Subcutaneous abdominal adipose tissue (tissue), 5 donors: Measurements from ENCODE around the gene IZUMO4.

Source experiments
- H3K27ac ChIP-seq: one replicate; pipeline ENCODE4 v1.7.0; 2013; ENCODE audit warnings: low read depth, mild to moderate bottlenecking, inconsistent platforms, low read length, moderate library complexity
- H3K27me3 ChIP-seq, 5 donors: one replicate each; pipeline ENCODE4 v1.7.0; 2013; ENCODE audit warnings: low read length in 5 of 5, inconsistent platforms in 1 of 5; ENCODE audit not compliant: control insufficient read depth in 5 of 5, insufficient read depth in 4 of 5
- H3K36me3 ChIP-seq, 5 donors: one replicate each; pipeline ENCODE4 v1.7.0; 2013; ENCODE audit warnings: low read length in 5 of 5; ENCODE audit not compliant: control insufficient read depth in 5 of 5, insufficient read depth in 5 of 5
- H3K4me1 ChIP-seq, 5 donors: one replicate each; pipeline ENCODE4 v1.7.0; 2013; ENCODE audit warnings: low read length in 5 of 5, mild to moderate bottlenecking in 3 of 5, moderate library complexity in 1 of 5; ENCODE audit not compliant: control insufficient read depth in 5 of 5, insufficient read depth in 5 of 5
- H3K4me3 ChIP-seq, 5 donors: one replicate each; pipeline ENCODE4 v1.7.0; 2013; ENCODE audit warnings: low read length in 5 of 5, low read depth in 1 of 5
- H3K9ac ChIP-seq, 5 donors: one replicate each; pipeline ENCODE4 v1.7.0; 2013; ENCODE audit warnings: low read length in 5 of 5, mild to moderate bottlenecking in 4 of 5, moderate library complexity in 3 of 5
- H3K9me3 ChIP-seq, 5 donors: one replicate each; pipeline ENCODE4 v1.7.0; 2013; ENCODE audit warnings: low read length in 5 of 5; ENCODE audit not compliant: control insufficient read depth in 5 of 5
- donor health status: healthy.
- donor health status: healthy.
- donor health status: healthy.
- donor health status: healthy.
- donor health status: healthy.

The IZUMO4 gene

GRCh38 chr19:2096034-2096479, 658 bp upstream of the IZUMO4 start, which contains the start of gene MOB3A:
Gene MOB3A, minus strand, starts transcription at chr19:2096326. Its CDS starts 17,766 bp downstream, at chr19:2078560.
- peak within 1 kb of the TSS in 4 of 5 donors; percentile 54 to 88 (median 75) for H3K9ac ChIP-seq
- no peaks in the 10 kb centered on the region for H3K9me3 ChIP-seq
- H3K27me3 ChIP-seq = no peaks in the 10 kb centered on the region
- H3K36me3 ChIP-seq = peaks cover 0 to 25% (median 20%) of the 10 kb centered on the region in 5 donors
- H3K4me1 ChIP-seq = peaks cover 6 to 57% (median 42%) of the 10 kb centered on the region in 5 donors
- H3K4me3 ChIP-seq = peak within 1 kb of the TSS; percentile 68 to 80 (median 70)
- peak within 1 kb of the TSS; percentile 57 for H3K27ac ChIP-seq

GRCh38 chr19:2097203-2097885, 629 bp downstream of the IZUMO4 start:
- peaks cover 0 to 36% (median 31%) of the 10 kb centered on the region in 5 donors for H3K36me3 ChIP-seq
- H3K27me3 ChIP-seq = no peaks in the 10 kb centered on the region
- peak overlapping the region in 3 of 5 donors; percentile 30 to 62 (median 33) for H3K9ac ChIP-seq
- peak overlapping the region in 4 of 5 donors; percentile 56 to 69 (median 64) for H3K4me3 ChIP-seq
- peaks cover 5 to 45% (median 35%) of the 10 kb centered on the region in 5 donors for H3K4me1 ChIP-seq
- H3K9me3 ChIP-seq = no peaks in the 10 kb centered on the region
- H3K27ac ChIP-seq = no peak overlapping the region

- H3K4me1 ChIP-seq = peaks cover 5 to 40% (median 33%) of the 10 kb centered on the region in 5 donors
- H3K4me3 ChIP-seq = no peak overlapping the region
- peaks cover 0 to 39% (median 31%) of the 10 kb centered on the region in 5 donors for H3K36me3 ChIP-seq
- H3K27me3 ChIP-seq = no peaks in the 10 kb centered on the region
- H3K9me3 ChIP-seq = no peaks in the 10 kb centered on the region
- H3K9ac ChIP-seq = no peak overlapping the region
- no peak overlapping the region for H3K27ac ChIP-seq
Measured at GRCh38 chr19:2097886-2098327, 1.2 kb downstream of the IZUMO4 start.

DNA sequence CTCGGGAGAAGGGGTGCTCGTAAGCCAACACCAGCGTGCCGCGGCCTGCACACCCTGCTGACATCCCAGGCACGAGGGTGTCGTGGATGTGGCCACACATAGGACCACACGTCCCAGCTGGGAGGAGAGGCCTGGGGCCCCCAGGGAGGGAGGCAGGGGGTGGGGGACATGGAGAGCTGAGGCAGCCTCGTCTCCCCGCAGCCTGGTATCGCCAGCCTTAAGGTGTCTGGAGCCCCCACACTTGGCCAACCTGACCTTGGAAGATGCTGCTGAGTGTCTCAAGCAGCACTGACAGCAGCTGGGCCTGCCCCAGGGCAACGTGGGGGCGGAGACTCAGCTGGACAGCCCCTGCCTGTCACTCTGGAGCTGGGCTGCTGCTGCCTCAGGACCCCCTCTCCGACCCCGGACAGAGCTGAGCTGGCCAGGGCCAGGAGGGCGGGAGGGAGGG, 2.4 kb downstream of the IZUMO4 start:
- peaks cover 0 to 42% (median 35%) of the 10 kb centered on the region in 5 donors for H3K36me3 ChIP-seq
- no peak overlapping the region for H3K4me3 ChIP-seq
- H3K27ac ChIP-seq = no peak overlapping the region

GRCh38 chr19:2099937-2100718, 3.4 kb downstream of the IZUMO4 start:
- no peak overlapping the region for H3K9ac ChIP-seq
- H3K36me3 ChIP-seq = peaks cover 0 to 48% (median 35%) of the 10 kb centered on the region in 5 donors
- H3K4me1 ChIP-seq = peaks cover 1 to 18% (median 16%) of the 10 kb centered on the region in 5 donors
- H3K27ac ChIP-seq = no peak overlapping the region
- no peaks in the 10 kb centered on the region for H3K27me3 ChIP-seq
- no peaks in the 10 kb centered on the region for H3K9me3 ChIP-seq
- no peak overlapping the region for H3K4me3 ChIP-seq

More for the DNA sequence above, 2.4 kb downstream of the IZUMO4 start:
- Histone ChIP-seq H3K9ac (no peak overlapping the region), H3K9me3 (no peaks in the 10 kb centered on the region), H3K4me1 (peaks cover 5 to 29% (median 26%) of the 10 kb centered on the region in 5 donors), H3K27me3 (no peaks in the 10 kb centered on the region)

DNA sequence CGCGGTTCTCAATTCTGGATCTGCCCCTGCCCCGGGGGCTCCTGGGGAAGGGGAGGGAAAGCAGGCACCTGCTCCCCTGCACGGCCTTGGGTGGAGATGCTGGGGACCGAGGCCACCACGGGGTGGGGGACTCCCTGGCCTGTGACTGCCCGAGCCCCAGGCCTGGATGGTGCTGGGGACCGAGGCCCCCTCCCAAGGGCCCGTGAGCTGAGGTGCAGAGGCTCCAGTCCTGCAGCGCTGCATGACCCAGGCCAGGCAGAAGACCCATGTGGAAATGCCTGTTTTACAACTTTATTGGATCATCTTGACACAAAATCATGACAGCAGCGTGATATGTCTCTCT, 4.0 kb downstream of the IZUMO4 start:
- Histone ChIP-seq H3K9me3 (peaks cover 0 to 2% (median 0%) of the 10 kb centered on the region in 5 donors), H3K27ac (no peak overlapping the region), H3K9ac (no peak overlapping the region), H3K27me3 (no peaks in the 10 kb centered on the region), H3K4me3 (no peak overlapping the region), H3K36me3 (peaks cover 0 to 53% (median 39%) of the 10 kb centered on the region in 5 donors), H3K4me1 (peaks cover 1 to 12% (median 11%) of the 10 kb centered on the region in 5 donors)

GRCh38 chr19:2101417-2102335, 5.0 kb downstream of the IZUMO4 start:
- Histone ChIP-seq H3K27me3 (no peaks in the 10 kb centered on the region), H3K27ac (no peak overlapping the region), H3K9ac (no peak overlapping the region), H3K9me3 (peaks cover 0 to 2% (median 0%) of the 10 kb centered on the region in 5 donors), H3K4me1 (peaks cover 1 to 12% (median 11%) of the 10 kb centered on the region in 5 donors), H3K36me3 (peaks cover 0 to 63% (median 47%) of the 10 kb centered on the region in 5 donors), H3K4me3 (no peak overlapping the region)

GRCh38 chr19:2103045-2103707, 6.5 kb downstream of the IZUMO4 start:
- Histone ChIP-seq H3K4me3 (no peak overlapping the region), H3K9ac (no peak overlapping the region), H3K9me3 (peaks cover 0 to 2% (median 0%) of the 10 kb centered on the region in 5 donors), H3K27ac (no peak overlapping the region), H3K4me1 (peaks cover 0 to 1% (median 0%) of the 10 kb centered on the region in 5 donors), H3K27me3 (no peaks in the 10 kb centered on the region), H3K36me3 (peaks cover 0 to 72% (median 58%) of the 10 kb centered on the region in 5 donors)
